Activated CD4-positive, alpha-beta T cell treated with anti-CD3 and anti-CD28 coated beads for 48 hours (primary cell): ENCODE results near the gene PILRB.
"Not testable (repeated sequence)": the region's sequence is repeated elsewhere in the genome, so short reads cannot be mapped to it uniquely, and the experiment has no call there.

Experiments
- DNase-seq: peaks from one replicate; pipeline ENCODE4 v3.0.0-alpha.2; 2020

The PILRB gene

GRCh38 chr7:100356416-100357068 is 1.4 kb upstream of the PILRB start:
- DNase-seq: no peak

GRCh38 chr7:100357131-100357561 is 771 bp upstream of the PILRB start:
- no peak for DNase-seq

- no peak for DNase-seq
Observed at GRCh38 chr7:100358857-100359212, 918 bp downstream of the PILRB start.

GRCh38 chr7:100360135-100360854 is 2.4 kb downstream of the PILRB start:
- no peak for DNase-seq

- no peak for DNase-seq
Observed at GRCh38 chr7:100363098-100363497, 5.2 kb downstream of the PILRB start.

- not testable (repeated sequence) for DNase-seq
Observed at GRCh38 chr7:100363797-100364196, 5.9 kb downstream of the PILRB start.

GRCh38 chr7:100364480-100364879 is 6.6 kb downstream of the PILRB start:
- DNase-seq: no peak

GRCh38 chr7:100365998-100366367 is 8.1 kb downstream of the PILRB start:
- DNase-seq: not testable (repeated sequence)

GRCh38 chr7:100366411-100367250 is 8.7 kb downstream of the PILRB start:
- peak; percentile 52 for DNase-seq

GRCh38 chr7:100367251-100367620 is 9.3 kb downstream of the PILRB start:
- DNase-seq: no peak

GRCh38 chr7:100367676-100368613 is 10.0 kb downstream of the PILRB start:
- no peak for DNase-seq

- DNase-seq: no peak
Observed at GRCh38 chr7:100369105-100369504, 11.2 kb downstream of the PILRB start.

- DNase-seq: no peak
Observed at GRCh38 chr7:100370303-100370702, 12.4 kb downstream of the PILRB start.

GRCh38 chr7:100370746-100371145 is 12.8 kb downstream of the PILRB start:
- DNase-seq: no peak

- no peak for DNase-seq
Observed at GRCh38 chr7:100371561-100372171, 13.7 kb downstream of the PILRB start.

- DNase-seq: no peak
Observed at GRCh38 chr7:100372256-100372655, 14.3 kb downstream of the PILRB start.

- no peak for DNase-seq
Observed at GRCh38 chr7:100372694-100373093, 14.8 kb downstream of the PILRB start.

- DNase-seq: no peak
Observed at GRCh38 chr7:100373261-100373831, 15.4 kb downstream of the PILRB start, which contains the start of gene PILRA. PILRA (plus strand) TSS chr7:100373487; CDS start chr7:100373657, 170 bp downstream.

- DNase-seq: not testable (repeated sequence)
Observed at GRCh38 chr7:100373870-100374598, 16.1 kb downstream of the PILRB start.

GRCh38 chr7:100374601-100375000 is 16.7 kb downstream of the PILRB start:
- no peak for DNase-seq

GRCh38 chr7:100376066-100376465 is 18.1 kb downstream of the PILRB start:
- DNase-seq: no peak
